GM21786 (cell line): Measurements from ENCODE around the gene NBEAL1.
"Not testable (repeated sequence)": the region's sequence is repeated elsewhere in the genome, so short reads cannot be mapped to it uniquely, and the experiment has no call there.

ENCODE experiments used
- ATAC-seq: cut with Tn5 transposase; IDR thresholded peaks from one replicate; pipeline ENCODE4 v1.9.1; 2021; ENCODE audit not compliant: unreplicated experiment

The NBEAL1 gene

DNA sequence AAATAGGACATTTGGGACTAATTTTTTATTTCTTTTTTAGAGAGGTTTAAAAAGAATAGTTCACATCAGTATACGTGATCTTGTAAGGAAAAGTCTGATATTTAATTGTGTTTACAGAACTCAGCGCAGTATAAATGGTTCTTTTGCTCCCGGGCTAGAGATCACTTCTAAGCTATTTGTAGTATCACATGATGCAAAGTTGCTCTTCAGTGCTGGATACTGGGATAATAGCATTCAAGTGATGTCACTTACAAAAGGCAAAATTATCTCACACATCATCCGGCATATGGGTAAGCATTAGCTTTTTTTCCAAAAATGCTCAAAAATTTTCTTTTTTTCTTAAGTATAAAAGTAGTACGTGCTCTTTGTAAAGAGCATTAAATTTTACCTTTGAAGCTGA, 186.8 kb downstream of the NBEAL1 start:
- no peak for ATAC-seq

DNA sequence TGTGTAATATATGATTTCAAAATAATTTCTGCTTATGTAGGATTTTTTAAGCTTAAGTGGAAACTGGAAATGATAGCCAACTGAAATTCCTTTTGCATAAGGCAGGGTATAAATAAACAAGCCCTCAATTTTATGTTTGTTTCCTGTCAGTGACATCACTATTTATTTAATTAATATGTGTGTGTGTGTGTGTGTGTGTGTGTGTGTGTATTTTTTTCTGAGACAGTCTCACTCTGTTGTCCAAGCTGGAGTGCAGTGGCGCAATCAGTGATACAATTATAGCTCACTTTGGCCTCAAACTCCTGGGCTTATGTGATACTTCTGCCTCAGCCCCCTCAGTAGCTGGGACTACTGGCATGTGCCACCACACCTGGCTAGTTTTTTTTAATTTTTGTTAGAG, 194.9 kb downstream of the NBEAL1 start:
- ATAC-seq = no peak

DNA sequence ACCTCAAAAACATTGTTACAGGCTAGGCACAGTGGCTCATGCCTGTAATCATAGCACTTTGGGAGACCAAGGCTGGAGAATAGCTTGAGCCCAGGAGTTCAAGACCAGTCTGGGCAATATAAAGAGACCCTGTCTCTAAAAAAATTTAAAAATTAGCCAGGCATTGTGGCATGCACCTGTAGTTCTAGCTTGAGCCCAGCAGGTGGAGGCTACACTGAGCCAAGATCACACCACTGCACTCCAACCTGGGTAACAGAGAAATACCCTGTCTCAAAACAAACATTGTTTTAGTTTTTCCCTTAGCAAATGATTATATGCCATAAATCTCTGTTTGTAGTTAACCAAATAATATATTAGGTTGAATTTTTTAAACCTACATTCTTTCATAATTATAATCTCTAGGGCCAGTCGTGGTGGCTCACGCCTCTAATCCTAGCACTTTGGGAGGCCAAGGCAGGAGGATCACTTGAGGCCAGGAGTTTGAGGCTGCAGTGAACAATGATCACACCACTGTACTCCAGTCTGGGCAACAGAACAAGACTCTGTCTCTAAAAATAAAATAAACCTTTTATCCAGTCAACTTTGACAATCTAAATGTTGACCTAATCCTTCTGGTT, 210.9 kb downstream of the NBEAL1 start:
- ATAC-seq = peak; percentile 78

DNA sequence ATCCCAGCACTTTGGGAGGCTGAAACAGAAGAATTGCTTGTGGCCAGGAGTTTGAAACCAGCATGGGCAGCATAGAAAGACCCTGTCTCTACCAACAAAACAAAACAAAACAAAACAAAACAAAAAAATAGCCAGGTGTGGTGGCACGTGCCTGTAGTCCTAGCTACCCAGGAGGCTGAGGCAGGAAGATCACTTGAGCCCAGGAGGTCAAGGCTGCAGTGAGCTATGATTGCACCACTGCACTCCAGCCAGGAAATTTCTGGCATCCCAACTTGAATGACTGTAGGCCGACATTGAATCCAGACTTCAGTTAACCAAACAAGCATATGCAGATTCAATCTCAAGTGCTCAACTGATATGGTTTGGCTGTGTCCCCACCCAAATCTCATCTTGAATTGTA, 215.0 kb downstream of the NBEAL1 start:
- not testable (repeated sequence) for ATAC-seq

DNA sequence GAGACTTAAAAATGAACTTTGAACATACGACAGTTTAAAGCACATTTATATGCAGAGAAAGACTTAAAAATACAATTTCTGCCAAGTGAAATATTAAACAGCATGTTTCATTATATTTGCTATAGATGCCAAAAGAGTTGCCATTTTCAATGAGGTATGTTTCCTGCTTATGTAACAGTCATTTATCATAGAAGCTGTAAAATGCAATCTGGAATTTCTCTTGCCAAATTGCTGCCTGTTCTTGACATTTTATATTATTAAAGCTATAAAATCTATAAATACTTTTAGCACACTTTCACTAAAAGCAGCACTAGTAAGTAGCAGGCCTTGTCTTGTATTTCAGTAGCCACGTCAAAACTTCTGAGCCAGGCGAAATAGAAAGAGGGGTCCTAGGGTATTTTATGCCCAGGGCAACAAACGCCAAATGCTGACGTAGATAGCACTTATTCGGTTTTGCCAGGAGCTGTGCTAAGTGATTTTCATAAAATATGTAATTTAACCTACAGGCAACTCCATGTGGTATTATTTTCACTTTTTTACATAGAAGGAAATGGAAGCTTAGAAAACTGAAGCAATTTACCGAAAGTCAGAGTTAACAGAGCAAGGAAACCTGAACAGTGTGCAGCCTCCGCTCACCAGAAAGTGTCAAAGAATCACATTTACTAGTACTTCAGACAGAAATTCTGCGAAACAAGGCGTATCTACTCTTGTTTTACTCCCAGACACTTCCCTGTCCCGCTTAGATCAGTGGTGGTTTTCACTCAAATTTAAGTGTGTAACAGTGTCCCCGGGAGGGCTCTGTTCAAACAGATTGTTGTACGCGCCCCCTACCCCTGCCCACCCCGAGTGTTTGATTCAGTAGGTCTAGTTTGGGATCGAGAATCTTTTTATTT, 222.9 kb downstream of the NBEAL1 start:
- ATAC-seq = no peak

DNA sequence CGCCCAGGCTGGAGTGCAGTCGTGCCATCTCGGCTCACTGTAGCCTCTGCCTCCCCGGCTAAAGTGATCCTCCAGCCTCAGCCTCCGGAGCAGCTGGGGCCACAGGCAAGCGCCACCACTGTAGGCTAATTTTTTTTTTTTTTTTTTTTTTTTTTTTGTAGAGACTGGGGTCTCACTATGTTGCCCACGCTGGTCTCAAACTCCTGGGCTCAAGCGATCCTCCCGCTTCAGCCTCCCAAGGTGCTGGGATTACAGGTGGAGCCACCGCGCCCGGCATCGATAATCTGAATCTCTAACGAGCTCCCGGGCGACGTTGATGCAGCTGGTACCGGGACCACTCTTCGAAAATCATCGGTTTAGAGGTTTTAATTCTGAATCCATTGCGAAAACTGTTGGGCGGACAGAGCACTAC, 223.6 kb downstream of the NBEAL1 start:
- peak; percentile 0 for ATAC-seq

DNA sequence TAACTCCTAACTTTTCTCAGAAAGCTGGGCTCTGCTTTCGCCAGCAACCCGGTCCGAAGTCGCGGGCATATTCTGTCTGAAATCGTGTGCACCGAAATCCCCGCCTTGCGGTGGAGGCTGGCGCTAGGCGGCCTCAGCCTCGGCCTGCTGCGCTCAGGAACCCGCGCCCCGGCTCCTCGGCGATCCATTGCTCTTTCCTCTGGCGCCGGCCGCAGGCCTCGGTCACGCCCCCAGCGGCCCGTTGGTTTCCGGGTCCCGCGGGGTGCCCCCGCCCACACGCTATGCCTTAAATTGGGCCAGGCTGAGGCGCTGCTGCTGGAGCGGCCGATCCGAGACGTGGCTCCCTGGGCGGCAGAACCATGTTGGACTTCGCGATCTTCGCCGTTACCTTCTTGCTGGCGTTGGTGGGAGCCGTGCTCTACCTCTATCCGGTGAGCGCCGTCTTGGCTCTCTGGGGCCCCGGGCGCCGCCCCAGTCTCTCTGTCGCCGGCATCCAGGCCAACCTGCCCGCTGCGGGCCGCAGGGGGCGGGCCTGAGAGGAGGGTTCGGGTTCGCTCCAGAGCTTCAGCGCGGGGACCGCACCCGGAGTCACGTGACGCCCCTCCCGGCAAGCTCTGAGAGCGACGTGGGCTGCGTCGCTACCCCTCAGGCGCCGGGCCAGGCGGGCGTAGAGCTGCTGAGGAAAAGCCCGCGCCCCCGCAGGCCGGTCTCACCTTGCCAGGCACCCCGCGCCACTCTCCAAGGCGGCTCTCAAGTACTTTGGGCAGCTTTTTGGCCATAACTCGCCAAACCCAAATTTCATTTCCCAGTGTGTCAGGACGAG, 224.2 kb downstream of the NBEAL1 start, which contains the start of gene CYP20A1:
TSS of gene CYP20A1 (plus strand) at position 315 of the 823 bp plus-strand sequence. CDS start at position 360, 45 bp downstream.
- ATAC-seq = peak; percentile 88

DNA sequence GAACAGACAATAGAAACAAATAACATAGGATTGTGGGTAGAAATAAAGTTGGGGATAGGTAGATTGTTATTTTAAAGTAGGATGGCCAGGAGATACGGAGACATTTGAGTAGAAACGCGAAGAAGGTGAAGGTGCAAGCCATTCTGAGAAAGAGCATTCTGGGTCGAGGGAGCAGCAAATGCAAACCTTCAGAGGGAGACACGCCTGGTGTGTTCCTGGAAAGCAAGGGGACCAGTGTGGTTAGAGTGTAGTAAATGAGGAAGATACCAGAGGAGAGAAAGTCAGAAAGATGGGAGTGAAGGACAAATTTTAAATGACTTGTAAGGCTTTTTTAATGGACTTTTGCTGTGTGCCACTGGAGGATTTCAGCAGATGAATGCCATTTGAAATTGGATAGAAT, 225.8 kb downstream of the NBEAL1 start:
- no peak for ATAC-seq

DNA sequence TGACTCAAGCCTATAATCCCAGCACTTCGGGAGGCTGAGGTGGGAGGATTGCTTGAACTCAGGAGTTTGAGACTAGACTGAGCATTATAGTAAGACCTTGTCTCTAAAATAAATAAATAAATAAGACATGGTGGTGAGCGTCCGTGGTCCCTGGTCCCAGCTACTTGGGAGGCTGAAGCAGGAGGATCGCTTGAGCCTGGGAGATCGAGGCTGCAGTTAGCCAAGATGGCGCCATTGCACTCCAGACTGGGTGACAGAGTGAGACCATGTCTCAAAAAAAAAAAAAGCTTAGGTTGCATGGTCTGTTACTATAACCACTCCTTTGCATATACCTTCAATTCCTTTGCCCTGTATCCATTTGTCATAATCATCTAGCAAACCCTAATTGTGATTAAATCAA, 227.8 kb downstream of the NBEAL1 start:
- no peak for ATAC-seq

DNA sequence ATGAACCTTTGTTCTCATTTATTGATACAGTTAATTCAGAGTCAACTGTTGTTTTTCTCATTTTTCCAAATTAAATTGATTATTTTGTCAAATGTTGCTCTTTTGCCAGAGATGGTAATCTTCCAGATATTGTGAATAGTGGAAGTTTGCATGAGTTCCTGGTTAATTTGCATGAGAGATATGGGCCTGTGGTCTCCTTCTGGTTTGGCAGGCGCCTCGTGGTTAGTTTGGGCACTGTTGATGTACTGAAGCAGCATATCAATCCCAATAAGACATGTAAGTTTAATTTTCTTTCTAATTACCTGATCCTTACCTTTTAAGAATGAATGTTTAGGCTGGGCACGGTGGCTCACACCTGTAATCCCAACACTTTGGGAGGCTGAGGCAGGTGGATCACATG, 232.0 kb downstream of the NBEAL1 start:
- no peak for ATAC-seq

DNA sequence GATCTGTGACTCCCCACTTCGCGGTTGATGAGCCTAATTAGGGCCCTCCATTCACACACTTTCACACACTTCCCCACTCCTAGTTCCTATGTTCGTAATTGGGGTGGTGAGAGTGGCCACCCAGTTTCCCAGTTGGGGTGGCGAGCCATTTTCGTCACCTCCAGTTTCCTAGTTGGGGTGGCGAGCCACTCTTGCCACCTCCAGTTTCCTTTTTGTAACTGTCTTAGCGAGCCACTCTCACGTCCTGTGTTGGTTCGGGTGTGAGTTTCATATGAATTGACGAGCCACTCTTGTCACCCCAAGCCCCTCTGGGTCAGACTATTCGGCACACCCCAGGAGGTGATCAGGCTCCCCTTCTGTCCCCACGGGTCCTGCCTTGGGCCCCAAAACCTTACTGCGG, 238.1 kb downstream of the NBEAL1 start:
- ATAC-seq = no peak

DNA sequence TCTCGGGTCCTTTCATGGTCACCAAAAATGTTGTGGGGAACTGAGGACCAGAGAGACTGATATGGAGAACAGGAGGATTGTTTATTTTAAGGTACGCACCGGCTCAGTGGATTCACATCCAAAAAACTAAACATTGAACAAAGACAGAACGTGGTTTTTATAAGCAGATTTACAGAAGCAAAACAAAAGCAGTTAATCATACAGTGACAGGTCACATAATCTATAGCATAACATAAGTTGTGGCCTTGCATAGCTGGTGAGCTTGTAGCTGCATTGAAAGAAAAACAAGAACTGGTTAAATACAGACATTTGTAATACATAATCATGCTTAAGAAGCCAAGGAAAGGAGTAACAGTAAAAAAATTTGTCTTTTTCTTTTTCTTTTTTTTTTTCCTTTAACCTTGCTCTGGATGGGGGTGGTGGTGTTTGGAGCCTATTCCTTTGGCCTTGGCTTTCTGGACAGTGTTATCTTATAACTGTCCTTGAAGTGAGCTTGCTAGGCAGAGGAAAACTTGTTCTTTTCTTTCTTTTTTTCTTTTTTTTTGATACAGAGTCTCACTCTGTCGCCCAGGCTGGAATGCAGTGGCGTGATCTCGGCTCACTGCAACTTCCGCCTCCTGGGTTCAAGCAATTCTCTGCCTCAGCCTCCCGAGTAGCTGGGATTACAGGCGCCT, 238.9 kb downstream of the NBEAL1 start:
- ATAC-seq = not testable (repeated sequence)

DNA sequence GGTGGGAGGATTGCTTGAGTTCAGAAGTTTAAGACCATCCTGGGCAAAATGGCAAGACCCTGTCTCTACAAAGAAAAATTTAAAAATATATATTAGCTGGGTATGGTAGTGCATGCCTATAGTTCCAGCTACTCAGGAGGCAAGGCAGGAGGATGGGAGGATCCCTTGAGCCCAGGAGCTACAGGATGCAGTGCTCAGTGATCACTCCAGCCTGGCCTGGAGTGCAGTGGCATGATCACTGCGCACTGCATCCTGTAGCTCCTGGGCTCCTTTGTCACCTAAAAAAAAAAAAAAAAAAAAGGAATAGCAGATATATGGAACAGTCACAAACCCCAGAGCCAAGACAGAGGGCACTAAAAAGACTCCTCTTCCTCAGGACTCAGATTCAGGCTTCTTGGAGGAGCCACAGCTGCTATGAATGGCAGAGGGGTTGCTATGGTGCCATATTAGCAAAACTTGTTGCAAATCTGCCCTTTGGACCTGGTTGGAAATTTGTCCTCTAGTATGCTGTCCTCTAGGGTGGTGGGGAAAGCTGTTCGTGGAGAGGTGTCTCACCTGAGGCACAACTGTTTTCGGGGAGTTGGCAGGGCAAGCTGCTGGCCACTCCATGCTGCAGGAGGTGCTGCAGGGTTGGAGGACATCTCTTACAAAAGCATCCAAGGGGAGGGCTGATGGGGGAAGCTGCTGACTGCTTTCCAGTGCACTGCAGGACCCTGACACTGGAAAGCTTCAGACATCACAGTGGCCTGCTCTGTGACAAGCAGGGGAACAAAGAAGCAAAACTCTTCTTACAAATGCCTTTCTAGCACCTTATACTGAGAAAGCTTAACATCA, 246.9 kb downstream of the NBEAL1 start:
- no peak for ATAC-seq
